ENCODE measurements around the gene C17orf113.

- TF ChIP-seq, protein P1, sequence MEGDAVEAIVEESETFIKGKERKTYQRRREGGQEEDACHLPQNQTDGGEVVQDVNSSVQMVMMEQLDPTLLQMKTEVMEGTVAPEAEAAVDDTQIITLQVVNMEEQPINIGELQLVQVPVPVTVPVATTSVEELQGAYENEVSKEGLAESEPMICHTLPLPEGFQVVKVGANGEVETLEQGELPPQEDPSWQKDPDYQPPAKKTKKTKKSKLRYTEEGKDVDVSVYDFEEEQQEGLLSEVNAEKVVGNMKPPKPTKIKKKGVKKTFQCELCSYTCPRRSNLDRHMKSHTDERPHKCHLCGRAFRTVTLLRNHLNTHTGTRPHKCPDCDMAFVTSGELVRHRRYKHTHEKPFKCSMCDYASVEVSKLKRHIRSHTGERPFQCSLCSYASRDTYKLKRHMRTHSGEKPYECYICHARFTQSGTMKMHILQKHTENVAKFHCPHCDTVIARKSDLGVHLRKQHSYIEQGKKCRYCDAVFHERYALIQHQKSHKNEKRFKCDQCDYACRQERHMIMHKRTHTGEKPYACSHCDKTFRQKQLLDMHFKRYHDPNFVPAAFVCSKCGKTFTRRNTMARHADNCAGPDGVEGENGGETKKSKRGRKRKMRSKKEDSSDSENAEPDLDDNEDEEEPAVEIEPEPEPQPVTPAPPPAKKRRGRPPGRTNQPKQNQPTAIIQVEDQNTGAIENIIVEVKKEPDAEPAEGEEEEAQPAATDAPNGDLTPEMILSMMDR (IDR thresholded peaks at IDR 0.05): peak in 1 of 6 experiments; percentile 16
- TF ChIP-seq POLR2A (IDR thresholded peaks at IDR 0.05): no peak
Observed at GRCh38 chr17:42072323-42073187, 22.2 kb upstream of the C17orf113 start.
